ENCODE results near the gene IARS2. TPM values are rescaled to one million over a fixed set of nuclear protein-coding genes. Genes with fewer than 3 reads are reported as not detected.
A peak's percentile ranks its signal among the peaks of the same experiment; 100 is the strongest.
"Not testable (repeated sequence)": the region's sequence is repeated elsewhere in the genome, so short reads cannot be mapped to it uniquely, and the experiment has no call there.

Gene IARS2
- total and polyA plus RNA-seq, 7 donors = 21.3 to 57.1 (median 46.3) TPM

DNA sequence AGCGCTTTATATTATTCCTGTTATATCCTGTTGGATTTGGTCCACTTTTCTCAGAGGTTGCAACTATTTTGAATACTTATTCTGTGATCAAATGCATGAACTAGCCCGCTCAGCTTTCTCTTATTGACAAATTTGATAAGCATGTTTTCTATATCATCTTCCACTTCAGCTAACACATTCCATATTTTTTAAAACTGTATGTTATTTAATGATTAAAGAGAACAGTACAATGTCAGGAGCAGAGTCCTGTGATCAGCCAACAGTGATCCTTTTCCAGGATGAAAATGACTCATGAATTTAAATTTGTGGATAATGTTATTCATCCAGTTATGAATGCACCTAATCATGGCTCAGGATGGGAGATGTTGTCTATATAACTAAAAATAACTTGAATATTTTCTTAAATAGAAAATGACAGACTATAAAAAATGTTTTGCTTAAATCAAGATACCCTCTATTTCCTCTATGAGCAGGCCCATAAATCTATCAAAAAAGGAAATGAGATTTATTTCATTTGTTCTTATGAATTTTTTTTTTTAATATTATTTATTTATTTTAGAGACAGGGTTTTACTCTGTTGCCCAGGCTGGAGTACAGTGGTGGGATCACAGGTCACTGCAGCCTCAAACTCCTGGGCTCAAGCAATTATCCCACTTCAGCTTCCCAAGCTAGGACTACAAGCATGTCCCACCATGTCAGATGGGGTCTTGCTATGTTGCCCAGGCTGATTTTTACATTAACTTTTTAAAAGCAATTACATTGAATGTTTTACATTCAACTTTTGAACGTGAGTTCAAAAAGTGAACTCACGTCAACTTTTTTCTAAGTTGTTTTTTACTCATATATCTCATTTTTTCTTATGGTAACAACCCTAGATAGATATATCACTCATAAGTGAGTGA is 16.8 kb upstream of the IARS2 start:
- Histone ChIP-seq H3K4me3 (no peak overlapping the region), H3K27ac (no peak overlapping the region), H3K36me3 (peaks cover 0 to 24% (median 6%) of the 10 kb centered on the region in 4 donors), H3K4me1 (no peaks in the 10 kb centered on the region), H3K27me3 (no peaks in the 10 kb centered on the region), H3K9me3 (no peaks in the 10 kb centered on the region)
- intact Hi-C loops (cut with DNase I) = no loop called here
- no peak for DNase-seq
- TF ChIP-seq EP300 (IDR thresholded peaks at IDR 0.05) (no peak), POLR2A (IDR thresholded peaks at IDR 0.05) (no peak), POLR2AphosphoS5 (IDR thresholded peaks at IDR 0.05) (no peak)
- TF ChIP-seq, protein P1, sequence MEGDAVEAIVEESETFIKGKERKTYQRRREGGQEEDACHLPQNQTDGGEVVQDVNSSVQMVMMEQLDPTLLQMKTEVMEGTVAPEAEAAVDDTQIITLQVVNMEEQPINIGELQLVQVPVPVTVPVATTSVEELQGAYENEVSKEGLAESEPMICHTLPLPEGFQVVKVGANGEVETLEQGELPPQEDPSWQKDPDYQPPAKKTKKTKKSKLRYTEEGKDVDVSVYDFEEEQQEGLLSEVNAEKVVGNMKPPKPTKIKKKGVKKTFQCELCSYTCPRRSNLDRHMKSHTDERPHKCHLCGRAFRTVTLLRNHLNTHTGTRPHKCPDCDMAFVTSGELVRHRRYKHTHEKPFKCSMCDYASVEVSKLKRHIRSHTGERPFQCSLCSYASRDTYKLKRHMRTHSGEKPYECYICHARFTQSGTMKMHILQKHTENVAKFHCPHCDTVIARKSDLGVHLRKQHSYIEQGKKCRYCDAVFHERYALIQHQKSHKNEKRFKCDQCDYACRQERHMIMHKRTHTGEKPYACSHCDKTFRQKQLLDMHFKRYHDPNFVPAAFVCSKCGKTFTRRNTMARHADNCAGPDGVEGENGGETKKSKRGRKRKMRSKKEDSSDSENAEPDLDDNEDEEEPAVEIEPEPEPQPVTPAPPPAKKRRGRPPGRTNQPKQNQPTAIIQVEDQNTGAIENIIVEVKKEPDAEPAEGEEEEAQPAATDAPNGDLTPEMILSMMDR (IDR thresholded peaks at IDR 0.05) = no peak
- WGBS, 2 donors = 97% methylated on average over 4 of the region's 4 CpGs

- no peak for DNase-seq
- WGBS, 2 donors = 95 to 98% methylated on average over 3 of the region's 3 CpGs
- Histone ChIP-seq H3K27me3 (no peaks in the 10 kb centered on the region), H3K36me3 (peaks cover 0 to 17% (median 3%) of the 10 kb centered on the region in 4 donors), H3K4me1 (no peaks in the 10 kb centered on the region), H3K27ac (no peak overlapping the region), H3K4me3 (no peak overlapping the region), H3K9me3 (no peaks in the 10 kb centered on the region)
- intact Hi-C loops (cut with DNase I) = no loop called here
- TF ChIP-seq EP300 (IDR thresholded peaks at IDR 0.05) (no peak), POLR2AphosphoS5 (IDR thresholded peaks at IDR 0.05) (no peak), POLR2A (IDR thresholded peaks at IDR 0.05) (no peak)
- TF ChIP-seq, protein P1 (IDR thresholded peaks at IDR 0.05) = no peak
Observed at GRCh38 chr1:220077887-220078286, 16.0 kb upstream of the IARS2 start.

DNA sequence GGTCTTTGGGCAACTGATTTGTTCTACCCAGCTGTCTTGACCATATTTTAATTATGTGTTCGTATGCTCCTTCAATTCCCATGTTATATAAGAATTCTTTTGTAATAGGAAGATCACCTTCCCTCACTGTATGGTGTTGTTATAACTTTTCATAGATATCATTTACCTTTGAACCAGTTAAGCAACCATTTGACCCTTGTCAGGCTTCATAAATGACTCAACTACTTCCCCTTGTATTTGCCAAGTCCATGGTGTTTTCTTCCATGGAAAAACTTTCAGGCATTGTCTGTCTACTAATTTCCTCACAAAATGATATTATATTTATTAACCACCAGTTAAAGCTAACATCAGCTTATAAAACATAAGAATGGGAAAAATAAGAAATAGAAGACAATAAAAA is 9.5 kb upstream of the IARS2 start:
- Histone ChIP-seq H3K9me3 (no peaks in the 10 kb centered on the region), H3K4me3 (no peak overlapping the region), H3K4me1 (no peaks in the 10 kb centered on the region), H3K27me3 (no peaks in the 10 kb centered on the region), H3K27ac (no peak overlapping the region), H3K36me3 (no peaks in the 10 kb centered on the region)
- DNase-seq = no peak
- WGBS, 2 donors = 20 to 76% methylated on average over 1 of the region's 1 CpG
- TF ChIP-seq, protein P1 (IDR thresholded peaks at IDR 0.05) = no peak
- TF ChIP-seq POLR2A (IDR thresholded peaks at IDR 0.05) (no peak), EP300 (IDR thresholded peaks at IDR 0.05) (no peak), POLR2AphosphoS5 (IDR thresholded peaks at IDR 0.05) (no peak)
- intact Hi-C loops (cut with DNase I) = no loop called here

DNA sequence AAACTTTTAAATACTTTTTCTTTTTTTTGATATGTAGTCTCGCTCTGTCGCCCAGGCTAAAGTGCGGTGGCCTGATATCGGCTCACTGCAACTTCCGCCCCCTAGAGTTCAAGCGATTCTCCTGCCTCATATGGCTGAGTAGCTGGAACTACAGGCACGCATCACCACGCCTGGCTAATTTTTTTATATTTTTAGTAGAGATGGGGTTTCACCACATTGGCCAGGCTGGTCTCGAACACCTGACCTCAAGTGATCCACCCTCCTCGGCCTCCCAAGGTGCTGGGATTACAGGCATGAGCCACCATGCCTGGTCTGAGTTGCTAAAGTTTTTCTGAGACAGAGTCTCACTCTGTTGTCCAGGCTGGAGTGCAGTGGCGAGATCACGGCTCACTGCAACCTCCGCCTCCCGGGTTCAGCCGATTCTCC is 7.7 kb upstream of the IARS2 start:
- H3K27me3 ChIP-seq; H3K4me3 ChIP-seq; H3K27ac ChIP-seq; DNase-seq; H3K4me1 ChIP-seq; H3K36me3 ChIP-seq; intact Hi-C loops (cut with DNase I); H3K9me3 ChIP-seq: not testable (repeated sequence)
- WGBS, 2 donors = 93 to 95% methylated on average over 15 of the region's 15 CpGs

GRCh38 chr1:220089650-220090556 is 4.0 kb upstream of the IARS2 start, which contains the start of gene BPNT1:
Gene BPNT1 (minus strand): TSS chr1:220089788. CDS start chr1:220079846, 9,942 bp downstream.
- peak; percentile 96 for DNase-seq
- H3K36me3 ChIP-seq = no peaks in the 10 kb centered on the region
- no peaks in the 10 kb centered on the region for H3K9me3 ChIP-seq
- 1 to 4% methylated on average over 35 of the region's 35 CpGs for WGBS, 2 donors
- H3K27ac ChIP-seq = peak within 1 kb of the TSS; percentile 55 to 71 (median 62)
- intact Hi-C loops (cut with DNase I) = loop anchor here (5.0 kb wide), 2 partner anchors 43 to 437 kb away; partner anchors contain the start of genes EPRS1 and MARK1
- no peaks in the 10 kb centered on the region for H3K27me3 ChIP-seq
- TF ChIP-seq, protein P1 (IDR thresholded peaks at IDR 0.05) = no peak
- TF ChIP-seq POLR2AphosphoS5 (IDR thresholded peaks at IDR 0.05) = peak in 3 of 4 donors; percentile 32 to 76 (median 46)
- TF ChIP-seq POLR2A (IDR thresholded peaks at IDR 0.05) = peak in 1 of 2 donors; percentile 40
- TF ChIP-seq EP300 (IDR thresholded peaks at IDR 0.05) = no peak
- H3K4me1 ChIP-seq = peaks cover 4 to 18% (median 8%) of the 10 kb centered on the region in 4 donors
- peak within 1 kb of the TSS; percentile 42 to 66 (median 56) for H3K4me3 ChIP-seq
